ENCODE measurements around the gene NBEA. TPM values are rescaled to one million over a fixed set of nuclear protein-coding genes. Genes with fewer than 3 reads are reported as not detected.

Gene NBEA
- total and polyA plus RNA-seq, 2 experiments from 2014 or later, result 9.1 to 29.1 TPM

GRCh38 chr13:35163674-35164073, 221.6 kb downstream of the NBEA start:
- H3K36me3 ChIP-seq (ENCODE audit: insufficient read depth), result no peaks in the 10 kb centered on the region
- Mint-ChIP-seq H3K27ac (no peak overlapping the region), H3K9me3 (no peaks in the 10 kb centered on the region), H3K4me1 (peaks cover 23% of the 10 kb centered on the region; the same call in 2 of the 3 replicates), H3K27me3 (ENCODE audit: insufficient read depth, low read depth, poor library complexity) (no peaks in the 10 kb centered on the region), H3K4me3 (no peak overlapping the region), H3K36me3 (ENCODE audit: low read depth) (peaks cover 8% of the 10 kb centered on the region; the same call in 2 of the 3 replicates)
- H3K9me2 ChIP-seq (ENCODE audit: insufficient read depth), result no peaks in the 10 kb centered on the region
- H3K4me2 ChIP-seq, result no peak overlapping the region
- H3K4me1 ChIP-seq (ENCODE audit: insufficient read depth), result peaks cover 10% of the 10 kb centered on the region; the same call in 1 of the 2 replicates
- no peak overlapping the region for H3K27ac ChIP-seq (ENCODE audit: low read depth)
- no peak for ATAC-seq
- H3K27me3 ChIP-seq (ENCODE audit: insufficient read depth), result no peaks in the 10 kb centered on the region
- H3F3A ChIP-seq (replicated peaks; ENCODE audit: low read depth), result no peaks in the 10 kb centered on the region
- TF ChIP-seq EZH2 (IDR thresholded peaks at IDR 0.05; ENCODE audit: low read depth, unreplicated experiment), result no peak
- no peak for TF ChIP-seq STAT1 (IDR thresholded peaks at IDR 0.05; ENCODE audit: unreplicated experiment)
- TF ChIP-seq NANOG (IDR thresholded peaks at IDR 0.05; ENCODE audit: borderline replicate concordance), result no peak
- TF ChIP-seq JUNB (IDR thresholded peaks at IDR 0.05; ENCODE audit: unreplicated experiment), result no peak
- TF ChIP-seq ZNF331 (CRISPR knock-in tag; IDR thresholded peaks at IDR 0.05; ENCODE audit: low read depth), result no peak
- TF ChIP-seq CREB1 (CRISPR knock-in tag; IDR thresholded peaks at IDR 0.05; ENCODE audit: low read depth), result no peak
- no peak for TF ChIP-seq ZNF462 (CRISPR knock-in tag; IDR thresholded peaks at IDR 0.05)
- no peak for TF ChIP-seq ETS1 (IDR thresholded peaks at IDR 0.05)
- TF ChIP-seq CTCF (conservative IDR thresholded peaks at IDR 0.05; ENCODE audit: low read depth in 2 of 2), result no peak
- no peak for TF ChIP-seq ZNF114 (CRISPR knock-in tag; IDR thresholded peaks at IDR 0.05)
- no peak for TF ChIP-seq EZH2phosphoT487 (IDR thresholded peaks at IDR 0.05; ENCODE audit: unreplicated experiment)
- TF ChIP-seq REST (IDR thresholded peaks at IDR 0.05; ENCODE audit: unreplicated experiment), result no peak
- no peak for TF ChIP-seq POLR2AphosphoS5 (IDR thresholded peaks at IDR 0.05; ENCODE audit: low read depth)
- H3K4me3 ChIP-seq, result no peak overlapping the region
- no peak overlapping the region for H2AFZ ChIP-seq
- no peak for DNase-seq (ENCODE audit: low spot score)
- no peaks in the 10 kb centered on the region for H3K79me2 ChIP-seq (replicated peaks; ENCODE audit: insufficient read depth)
- no peaks in the 10 kb centered on the region for H4K20me1 ChIP-seq (replicated peaks; ENCODE audit: insufficient read depth)

Measured in GM23338 (cell line).